Cardiac fibroblast (primary cell): ENCODE data around the gene ANKRD13D.

Experiments used
- DNase-seq, 2 donors: peaks; one replicate each; pipeline versions ENCODE4 v3.0.0 to v3.0.0-alpha.2; 2010; ENCODE audit warnings: low read depth in 2 of 2
- H3K4me3 ChIP-seq, 2 donors: replicated peaks in 1 of 2; 1 replicate in 1 of 2; 2 replicates in 1 of 2; pipeline ENCODE4 v1.5.1; 2011; ENCODE audit warnings: low read depth in 2 of 2, low read length in 2 of 2, mild to moderate bottlenecking in 2 of 2, moderate library complexity in 1 of 2
- CTCF ChIP-seq: IDR thresholded peaks from one replicate; pipeline ENCODE4 v1.5.1; 2011; ENCODE audit warnings: low read depth, mild to moderate bottlenecking, low read length, inconsistent platforms

The ANKRD13D gene

GRCh38 chr11:67247946-67248550, 41.1 kb upstream of the ANKRD13D start:
- no peak for TF ChIP-seq CTCF
- no peak for DNase-seq
- no peak overlapping the region for H3K4me3 ChIP-seq

GRCh38 chr11:67248653-67249052, 40.5 kb upstream of the ANKRD13D start:
- peak in 1 of 2 donors; percentile 25 for DNase-seq
- TF ChIP-seq CTCF: no peak
- H3K4me3 ChIP-seq: no peak overlapping the region

GRCh38 chr11:67250059-67251043, 38.8 kb upstream of the ANKRD13D start:
- H3K4me3 ChIP-seq: no peak overlapping the region
- no peak for TF ChIP-seq CTCF
- no peak for DNase-seq

- no peak for DNase-seq
- TF ChIP-seq CTCF: no peak
- H3K4me3 ChIP-seq: no peak overlapping the region
These were observed 37.3 kb upstream of the ANKRD13D start for GRCh38 chr11:67251841-67252240.

- H3K4me3 ChIP-seq: no peak overlapping the region
- peak; percentile 51 to 60 for DNase-seq
- peak; percentile 35 for TF ChIP-seq CTCF
These were observed 36.3 kb upstream of the ANKRD13D start for GRCh38 chr11:67252831-67253239.

GRCh38 chr11:67253872-67254624, 35.1 kb upstream of the ANKRD13D start:
- no peak for DNase-seq
- TF ChIP-seq CTCF: no peak
- H3K4me3 ChIP-seq: no peak overlapping the region
